Activated B cell treated with CpG ODN at 0.5 μM for 24 hours (primary cell): ENCODE measurements around the gene CSNK1G1. TPM values are rescaled to one million over a fixed set of nuclear protein-coding genes. Genes with fewer than 3 reads are reported as not detected.

Experiments
- ATAC-seq: fragments of 200-7000 bp; cut with Tn5 transposase; one replicate; pipeline ENCODE4 v1.10.0; 2021; ENCODE audit warnings: low read depth, mild to moderate bottlenecking, moderate library complexity
- CTCF ChIA-PET: fragments of 350-600 bp; sonication (Branson Sonifier 250); formaldehyde crosslinking; loops from one replicate; lab custom pipeline; 2021; ENCODE audit warnings: antibody characterized with exemption; lab: Charles Lee
- POLR2A ChIA-PET: fragments of 350-600 bp; sonication (Branson Sonifier 250); formaldehyde crosslinking; loops from one replicate; lab custom pipeline; 2021; ENCODE audit warnings: antibody characterized with exemption; lab: Charles Lee
- DNase-seq: peaks from one replicate; pipeline ENCODE4 v3.0.0; 2022
- H3K27ac Mint-ChIP-seq: one replicate; pipeline ENCODE4 v1.8.0; 2020; ENCODE audit warnings: mixed read lengths
- H3K27me3 Mint-ChIP-seq: one replicate; pipeline ENCODE4 v1.8.0; 2021; ENCODE audit warnings: mixed read lengths
- H3K36me3 Mint-ChIP-seq: one replicate; pipeline ENCODE4 v1.8.0; 2021; ENCODE audit warnings: low read depth, mixed read lengths
- H3K4me1 Mint-ChIP-seq: one replicate; pipeline ENCODE4 v1.8.0; 2021; ENCODE audit warnings: mixed read lengths
- H3K4me3 Mint-ChIP-seq: one replicate; pipeline ENCODE4 v1.8.0; 2020; ENCODE audit warnings: mild to moderate bottlenecking, mixed read lengths
- H3K9me3 Mint-ChIP-seq: one replicate; pipeline ENCODE4 v1.8.0; 2020; ENCODE audit warnings: mixed read lengths
- intact Hi-C: fragments of 100-400 bp; cut with micrococcal nuclease; formaldehyde crosslinking; loops from one replicate; pipeline ENCODE4 v1.15.1; 2024
- total RNA-seq: library from RNA; stranded (reverse); gene quantifications from 2 replicates; pipeline ENCODE4 v1.2.3, GENCODE V29; 2022
- TF ChIP-seq, protein P1 (sequence below): fragments of 200-600 bp; IDR thresholded peaks from one replicate; pipeline ENCODE4 v1.8.0; 2022; ENCODE audit warnings: antibody characterized with exemption, mild to moderate bottlenecking

The CSNK1G1 gene
- total RNA-seq, 1 donor from 2014 or later, result 26.6 TPM

DNA sequence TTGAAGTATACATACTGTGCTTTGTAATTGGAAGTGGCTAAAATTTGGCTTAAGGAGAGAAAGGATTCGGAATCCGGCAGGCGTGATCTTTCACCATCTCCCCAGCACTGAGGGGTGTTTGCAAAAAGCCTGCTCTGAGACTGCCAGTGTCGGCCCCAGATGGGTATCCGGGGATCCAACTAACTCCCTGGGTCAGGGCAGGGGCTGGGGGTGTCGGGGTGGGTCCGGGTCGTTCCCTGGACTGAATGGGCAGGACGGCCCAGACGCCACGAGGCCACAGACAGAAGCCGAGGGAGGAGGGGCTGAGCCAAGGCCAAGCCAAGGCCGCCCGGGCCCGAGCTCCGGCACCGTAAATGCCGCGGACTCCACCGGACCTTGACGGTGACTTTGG is 193.5 kb downstream of the CSNK1G1 start:
- Mint-ChIP-seq H3K36me3 (peaks cover 38% of the 10 kb centered on the region), H3K27ac (peak overlapping the region; percentile 90), H3K9me3 (no peaks in the 10 kb centered on the region), H3K27me3 (no peaks in the 10 kb centered on the region), H3K4me1 (peaks cover 61% of the 10 kb centered on the region), H3K4me3 (peak overlapping the region; percentile 88)
- intact Hi-C loops, result loop anchor here (5.0 kb wide), 1 partner anchor 540 kb away; no protein-coding TSS in a partner anchor
- TF ChIP-seq, protein P1, sequence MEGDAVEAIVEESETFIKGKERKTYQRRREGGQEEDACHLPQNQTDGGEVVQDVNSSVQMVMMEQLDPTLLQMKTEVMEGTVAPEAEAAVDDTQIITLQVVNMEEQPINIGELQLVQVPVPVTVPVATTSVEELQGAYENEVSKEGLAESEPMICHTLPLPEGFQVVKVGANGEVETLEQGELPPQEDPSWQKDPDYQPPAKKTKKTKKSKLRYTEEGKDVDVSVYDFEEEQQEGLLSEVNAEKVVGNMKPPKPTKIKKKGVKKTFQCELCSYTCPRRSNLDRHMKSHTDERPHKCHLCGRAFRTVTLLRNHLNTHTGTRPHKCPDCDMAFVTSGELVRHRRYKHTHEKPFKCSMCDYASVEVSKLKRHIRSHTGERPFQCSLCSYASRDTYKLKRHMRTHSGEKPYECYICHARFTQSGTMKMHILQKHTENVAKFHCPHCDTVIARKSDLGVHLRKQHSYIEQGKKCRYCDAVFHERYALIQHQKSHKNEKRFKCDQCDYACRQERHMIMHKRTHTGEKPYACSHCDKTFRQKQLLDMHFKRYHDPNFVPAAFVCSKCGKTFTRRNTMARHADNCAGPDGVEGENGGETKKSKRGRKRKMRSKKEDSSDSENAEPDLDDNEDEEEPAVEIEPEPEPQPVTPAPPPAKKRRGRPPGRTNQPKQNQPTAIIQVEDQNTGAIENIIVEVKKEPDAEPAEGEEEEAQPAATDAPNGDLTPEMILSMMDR, result no peak
- ChIA-PET CTCF (interaction anchor here (1.6 to 4.0 kb wide), 3 partner anchors 9 to 17 kb away, joined by 6 to 37 read pairs (median 8); partner anchors contain the start of gene SNX22), POLR2A (interaction anchor here (0.5 to 5.2 kb wide), 20 partner anchors 11 to 1643 kb away, joined by 3 to 124 read pairs (median 6); partner anchors contain the start of genes CIAO2A, CLPX, CSNK1G1 and HERC1)
- ATAC-seq (peak; percentile 11), DNase-seq (no peak)

DNA sequence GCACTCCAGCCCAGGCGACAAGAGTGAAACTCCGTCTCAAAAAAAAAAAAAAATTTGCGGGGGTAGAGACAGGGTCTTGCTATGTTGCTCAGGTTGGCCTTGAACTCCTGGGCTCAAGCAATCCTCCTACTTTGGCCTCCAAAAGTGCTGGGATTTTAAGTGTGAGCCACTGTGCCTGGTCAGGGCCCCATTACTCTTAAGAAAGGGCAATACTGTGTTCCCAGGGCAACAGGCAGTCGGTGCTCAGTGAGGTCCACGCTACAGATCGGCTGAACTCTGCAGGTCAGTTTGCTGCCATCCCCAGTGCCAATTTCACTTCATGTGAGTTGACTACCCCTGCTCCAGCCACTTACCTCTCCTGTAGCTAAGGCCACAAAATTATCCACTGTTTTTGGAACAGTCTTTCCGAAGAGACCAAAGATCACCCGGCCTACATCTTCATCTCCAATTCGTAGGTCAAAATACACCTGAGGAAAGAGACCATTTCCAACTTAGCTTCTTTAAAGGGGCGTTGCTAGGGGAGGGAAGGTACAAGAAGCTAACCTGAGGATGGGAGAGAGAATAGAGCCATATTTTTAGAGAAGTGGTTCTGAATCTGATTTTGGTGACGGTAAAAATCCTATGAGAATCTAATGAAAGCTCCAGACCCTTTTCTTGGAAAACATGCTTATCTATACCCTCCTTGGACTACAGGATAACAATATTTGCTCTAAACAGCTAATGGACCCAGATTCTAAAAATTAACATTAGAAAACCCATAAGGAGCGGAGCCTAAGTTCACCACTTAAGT is 194.1 kb downstream of the CSNK1G1 start:
- no peak for ATAC-seq
- no peak for DNase-seq
- intact Hi-C loops, result loop anchor here (5.0 kb wide), 1 partner anchor 540 kb away; no protein-coding TSS in a partner anchor
- ChIA-PET CTCF (interaction anchor here (4.0 kb wide), 1 partner anchor 9 kb away, joined by 37 read pairs; the partner anchor contains the start of gene SNX22), POLR2A (interaction anchor here (0.5 to 5.2 kb wide), 15 partner anchors 10 to 1644 kb away, joined by 3 to 124 read pairs (median 7); partner anchors contain the start of genes CLPX, CSNK1G1, HERC1 and LACTB)
- Mint-ChIP-seq H3K27ac (peak overlapping the region; percentile 90), H3K4me3 (peak overlapping the region; percentile 88), H3K27me3 (no peaks in the 10 kb centered on the region), H3K9me3 (no peaks in the 10 kb centered on the region), H3K4me1 (peaks cover 61% of the 10 kb centered on the region), H3K36me3 (peaks cover 44% of the 10 kb centered on the region)
- TF ChIP-seq, protein P1, result no peak

DNA sequence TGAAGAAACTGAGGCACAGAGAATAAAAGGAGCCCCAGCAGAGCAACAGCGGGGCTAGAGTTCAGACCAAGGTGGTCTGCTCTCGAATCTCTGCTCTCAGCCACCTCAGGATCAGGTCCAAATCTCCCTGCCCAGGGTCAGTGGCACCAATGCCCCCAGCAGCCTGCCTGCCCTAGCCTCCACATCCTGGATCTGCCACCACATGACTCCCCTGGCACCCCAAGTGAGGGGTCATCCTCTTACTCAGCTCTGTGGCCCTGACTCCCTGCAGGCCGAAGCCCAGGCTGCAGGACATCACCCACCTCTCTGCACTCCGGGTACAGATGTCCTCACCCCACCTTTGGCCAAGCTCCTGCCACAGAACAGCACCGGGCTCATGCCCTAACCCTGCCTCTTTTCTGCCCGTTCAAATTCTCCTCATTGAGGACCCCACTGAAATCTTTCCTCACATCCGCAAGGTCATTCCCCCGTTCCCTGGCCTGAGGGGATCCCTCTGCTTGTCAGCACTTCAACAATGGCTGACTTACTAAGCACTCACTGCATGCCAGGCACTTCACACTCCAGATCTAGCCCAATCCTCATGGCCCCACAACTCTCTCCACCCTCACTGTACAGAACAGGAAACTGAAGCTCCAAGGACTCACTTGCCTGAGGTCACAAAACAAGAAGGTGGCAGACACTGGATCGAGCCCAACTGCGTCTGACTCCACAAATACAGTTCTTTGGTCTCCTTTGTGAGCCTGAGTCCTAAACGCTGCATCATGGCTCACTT is 197.4 kb downstream of the CSNK1G1 start:
- CTCF ChIA-PET, result interaction anchor here (0.6 kb wide), 1 partner anchor 152 kb away, joined by 3 read pairs; no protein-coding TSS in a partner anchor
- Mint-ChIP-seq H3K4me3 (peak overlapping the region; percentile 17), H3K4me1 (peaks cover 63% of the 10 kb centered on the region), H3K27ac (peak overlapping the region; percentile 64), H3K27me3 (no peaks in the 10 kb centered on the region), H3K36me3 (peaks cover 67% of the 10 kb centered on the region), H3K9me3 (no peaks in the 10 kb centered on the region)
- intact Hi-C loops, result loop anchor here (10.0 kb wide), 1 partner anchor 676 kb away; no protein-coding TSS in a partner anchor
- TF ChIP-seq, protein P1, result no peak
- DNase-seq, result no peak
- no peak for ATAC-seq
- POLR2A ChIA-PET, result interaction anchor here (0.6 to 1.1 kb wide), 3 partner anchors 22 to 858 kb away, joined by 3 to 5 read pairs (median 3); no protein-coding TSS in a partner anchor

DNA sequence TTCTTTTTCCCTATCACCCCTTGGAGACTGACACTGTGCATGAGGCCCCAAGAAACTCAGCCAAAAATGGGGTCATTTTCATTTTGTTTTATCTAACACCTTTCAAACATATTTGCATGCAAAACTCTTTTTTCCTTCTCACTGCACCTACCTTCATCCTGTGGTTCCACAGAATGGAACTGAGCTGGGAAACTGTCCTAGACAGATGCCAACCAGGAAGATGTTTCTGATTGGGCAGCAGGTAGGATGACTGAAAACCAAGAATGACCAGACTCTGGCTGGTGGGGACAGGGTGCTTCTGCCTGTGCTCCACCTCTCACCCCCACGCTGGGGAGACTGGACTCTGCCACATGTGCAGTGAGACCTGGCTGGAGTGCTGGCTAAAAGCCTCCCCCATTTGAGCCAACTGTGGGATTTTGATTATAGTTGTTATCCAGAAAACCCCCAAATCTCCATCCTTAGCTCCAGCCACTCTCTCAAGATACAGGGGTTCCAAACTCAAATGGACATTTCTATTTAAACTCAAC is 198.3 kb downstream of the CSNK1G1 start:
- CTCF ChIA-PET, result no interaction called here
- H3K4me3 Mint-ChIP-seq, result no peak overlapping the region
- intact Hi-C loops, result loop anchor here (10.0 kb wide), 1 partner anchor 677 kb away; no protein-coding TSS in a partner anchor
- H3K4me1 Mint-ChIP-seq, result peaks cover 67% of the 10 kb centered on the region
- no peaks in the 10 kb centered on the region for H3K9me3 Mint-ChIP-seq
- TF ChIP-seq, protein P1, result no peak
- peak overlapping the region; percentile 64 for H3K27ac Mint-ChIP-seq
- ATAC-seq (no peak), DNase-seq (no peak)
- POLR2A ChIA-PET, result interaction anchor here (1.1 kb wide), 1 partner anchor 23 kb away, joined by 3 read pairs; no protein-coding TSS in a partner anchor
- no peaks in the 10 kb centered on the region for H3K27me3 Mint-ChIP-seq
- H3K36me3 Mint-ChIP-seq, result peaks cover 69% of the 10 kb centered on the region
